GM19467 (cell line): Measurements from ENCODE around the gene TRIM16.
"Not testable (repeated sequence)": the region's sequence is repeated elsewhere in the genome, so short reads cannot be mapped to it uniquely, and the experiment has no call there.

Experiments
- ATAC-seq: cut with Tn5 transposase; IDR thresholded peaks from one replicate; pipeline ENCODE4 v1.9.1; 2021; ENCODE audit warnings: mild to moderate bottlenecking, moderate library complexity; ENCODE audit not compliant: unreplicated experiment

Gene TRIM16

DNA sequence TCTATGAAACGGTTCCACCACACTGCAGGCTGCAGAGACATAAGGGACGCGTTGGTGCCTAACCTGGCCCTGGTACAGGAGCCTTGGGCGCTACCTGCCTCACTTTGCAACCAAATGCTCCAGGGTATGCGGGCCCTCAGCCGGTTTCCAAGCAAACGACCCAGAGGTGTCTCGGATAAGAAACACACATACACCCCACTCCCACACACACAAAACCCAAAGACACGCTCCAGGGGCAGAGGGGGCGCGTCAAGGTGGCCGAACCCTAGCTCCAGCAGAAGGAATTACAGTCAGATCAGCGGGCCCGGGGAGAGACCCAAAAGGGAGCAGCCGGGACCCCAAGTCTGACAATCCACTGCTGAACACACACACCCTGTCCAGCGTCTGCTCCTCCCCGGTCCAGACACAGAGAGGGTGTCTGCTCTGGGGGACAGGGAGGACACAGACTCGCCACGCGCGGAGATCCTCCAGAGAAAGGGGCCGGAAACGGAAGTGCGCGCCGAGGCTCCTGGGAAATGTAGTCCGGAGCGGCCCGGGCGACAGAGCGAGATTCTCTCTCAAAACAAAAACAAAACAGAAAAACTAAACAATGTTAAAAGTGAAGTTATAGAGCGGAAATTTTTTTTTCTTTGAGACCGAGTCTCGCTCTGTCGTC lies at the start of gene TRIM16:
Gene TRIM16, minus strand, starts transcription at position 488 of the 655 bp plus-strand sequence. CDS start 32,702 bp downstream, outside the sequence.
- peak; percentile 96 for ATAC-seq

DNA sequence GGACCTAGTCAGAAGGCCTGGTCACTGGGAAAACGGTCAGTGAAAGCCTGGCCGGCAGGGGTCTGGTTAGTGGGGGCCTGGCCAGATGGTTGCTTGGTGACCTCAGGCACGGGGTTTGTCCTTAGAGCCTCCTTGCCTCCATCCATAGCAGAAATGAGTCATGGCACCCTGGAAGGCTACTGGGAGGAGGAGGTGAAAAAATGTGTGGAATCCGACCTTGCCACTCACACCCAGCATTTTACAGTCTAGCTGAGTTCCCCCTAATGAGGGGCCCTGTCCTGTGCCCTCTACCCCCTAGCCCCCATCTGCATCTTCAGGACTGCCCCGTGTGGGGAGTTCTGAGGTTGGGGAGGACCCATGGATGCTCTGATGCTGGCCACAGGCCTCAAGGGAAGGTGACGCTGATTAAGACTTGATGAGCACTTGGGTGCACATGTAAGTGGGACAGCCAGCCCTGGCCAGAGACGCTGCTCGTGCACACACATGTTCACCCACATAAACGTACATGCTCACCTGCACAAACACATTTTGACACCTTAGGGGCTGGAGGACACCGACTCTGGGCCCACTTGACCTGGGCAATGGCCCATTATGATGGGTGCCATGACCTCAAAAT lies 49.2 kb upstream of the TRIM16 start:
- not testable (repeated sequence) for ATAC-seq

DNA sequence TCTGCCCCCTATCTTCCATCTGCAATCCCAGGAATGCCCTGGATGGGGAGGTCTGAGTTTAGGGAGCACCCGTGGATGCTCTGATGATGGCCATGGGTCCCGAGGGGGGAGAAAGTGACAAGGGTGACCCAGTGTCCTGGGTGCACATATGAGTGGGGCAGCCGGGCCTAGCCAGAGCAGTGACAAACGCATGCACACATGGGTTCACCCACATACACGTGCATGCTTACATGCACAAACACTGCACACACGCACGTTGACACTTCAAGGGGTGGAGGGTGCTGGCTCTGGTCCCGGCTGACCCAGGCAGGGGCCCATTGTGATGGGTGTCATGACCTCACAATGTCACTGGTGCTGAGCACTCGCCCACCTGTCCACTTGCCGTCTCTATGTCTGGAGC lies 47.8 kb upstream of the TRIM16 start, which contains the start of gene TBC1D26:
Gene TBC1D26, plus strand, starts transcription at position 384 of the 400 bp plus-strand sequence. CDS start 3,066 bp downstream, outside the sequence.
- not testable (repeated sequence) for ATAC-seq

DNA sequence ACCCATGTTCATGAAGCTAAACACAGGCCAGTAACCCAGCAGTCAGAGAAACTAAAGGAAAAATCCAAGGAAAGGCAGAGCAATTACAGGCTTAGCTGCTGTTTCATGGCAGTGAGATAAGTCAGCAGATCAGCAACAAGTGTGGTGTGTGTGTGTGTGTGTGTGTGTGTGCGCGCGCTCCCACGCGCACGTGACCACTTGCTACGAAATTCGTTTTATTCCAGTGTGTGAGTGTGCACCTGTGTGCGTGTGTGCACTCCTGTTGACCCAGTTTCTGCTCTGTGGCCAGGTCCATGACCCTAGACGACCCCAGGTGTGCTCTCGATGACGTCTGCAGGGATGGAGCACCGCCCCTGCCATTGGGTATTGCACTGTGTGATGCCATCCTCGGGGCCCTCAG lies 46.4 kb upstream of the TRIM16 start:
- ATAC-seq: not testable (repeated sequence)

DNA sequence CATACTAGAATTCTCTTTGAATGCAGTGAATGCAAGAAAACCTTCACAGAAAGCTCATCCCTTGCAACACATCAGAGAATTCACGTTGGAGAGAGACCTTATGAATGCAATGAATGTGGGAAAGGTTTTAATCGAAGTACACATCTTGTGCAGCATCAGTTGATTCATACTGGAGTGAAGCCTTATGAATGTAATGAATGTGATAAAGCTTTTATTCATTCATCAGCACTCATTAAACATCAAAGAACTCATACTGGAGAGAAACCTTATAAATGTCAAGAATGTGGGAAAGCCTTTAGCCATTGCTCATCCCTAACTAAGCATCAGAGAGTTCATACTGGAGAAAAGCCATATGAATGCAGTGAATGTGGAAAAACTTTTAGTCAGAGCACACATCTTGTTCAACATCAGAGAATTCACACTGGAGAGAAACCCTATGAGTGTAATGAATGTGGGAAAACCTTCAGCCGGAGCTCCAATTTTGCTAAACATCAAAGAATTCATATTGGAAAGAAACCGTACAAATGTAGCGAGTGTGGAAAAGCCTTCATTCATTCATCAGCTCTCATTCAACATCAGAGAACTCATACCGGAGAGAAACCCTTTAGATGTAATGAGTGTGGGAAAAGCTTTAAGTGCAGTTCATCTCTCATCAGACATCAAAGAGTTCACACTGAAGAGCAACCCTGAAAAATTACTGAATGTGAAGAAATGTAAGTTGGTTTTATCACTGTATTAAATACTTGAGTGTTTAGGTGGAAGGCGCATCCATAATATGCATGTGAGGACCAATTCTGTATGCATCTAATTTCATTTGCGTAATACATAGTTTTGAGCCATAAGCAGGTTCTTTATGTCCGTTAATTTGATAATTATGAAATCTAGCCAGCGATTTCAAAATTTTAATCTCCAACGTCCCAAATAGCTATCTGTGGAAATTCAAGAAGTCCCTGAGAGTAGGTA lies 32.8 kb upstream of the TRIM16 start:
- ATAC-seq: not testable (repeated sequence)

DNA sequence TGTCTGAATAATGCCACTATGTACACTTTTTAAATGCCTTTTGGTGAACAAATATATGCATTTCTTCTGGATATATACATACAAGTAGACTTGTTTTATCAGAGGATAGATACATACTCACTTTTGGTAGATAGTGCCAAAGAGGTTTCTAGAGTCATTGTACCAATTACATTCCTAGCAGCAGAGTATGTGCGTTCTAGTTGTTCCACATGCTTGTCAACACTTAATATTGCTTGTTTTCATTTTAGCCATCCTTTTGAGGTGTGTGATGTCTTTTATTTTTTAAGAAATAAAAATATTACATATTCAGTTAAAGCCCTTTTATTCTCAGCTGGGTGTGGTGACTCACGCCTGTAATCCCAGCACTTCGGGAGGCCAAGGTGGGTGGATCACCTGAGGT lies 24.8 kb upstream of the TRIM16 start:
- not testable (repeated sequence) for ATAC-seq

DNA sequence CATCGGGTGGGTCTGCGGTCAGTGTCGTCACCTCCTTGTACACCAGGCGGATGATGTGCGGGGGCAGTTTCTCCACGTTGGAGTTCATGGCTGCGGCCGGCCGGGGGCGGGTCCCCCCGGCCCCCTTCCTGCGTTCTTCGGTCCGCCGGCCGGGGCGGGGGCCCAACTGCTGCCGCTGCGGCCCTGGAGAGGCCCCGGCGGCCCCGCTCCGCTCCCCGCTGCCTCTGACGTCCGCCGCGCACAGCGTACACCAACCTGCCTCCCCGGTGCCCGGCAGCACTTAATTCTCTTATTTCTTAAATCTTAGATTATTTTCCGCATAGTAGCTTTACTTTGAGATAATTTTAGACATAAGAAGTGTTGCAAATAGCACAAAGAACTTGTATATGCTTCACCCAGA lies 20.7 kb upstream of the TRIM16 start:
- ATAC-seq: not testable (repeated sequence)

DNA sequence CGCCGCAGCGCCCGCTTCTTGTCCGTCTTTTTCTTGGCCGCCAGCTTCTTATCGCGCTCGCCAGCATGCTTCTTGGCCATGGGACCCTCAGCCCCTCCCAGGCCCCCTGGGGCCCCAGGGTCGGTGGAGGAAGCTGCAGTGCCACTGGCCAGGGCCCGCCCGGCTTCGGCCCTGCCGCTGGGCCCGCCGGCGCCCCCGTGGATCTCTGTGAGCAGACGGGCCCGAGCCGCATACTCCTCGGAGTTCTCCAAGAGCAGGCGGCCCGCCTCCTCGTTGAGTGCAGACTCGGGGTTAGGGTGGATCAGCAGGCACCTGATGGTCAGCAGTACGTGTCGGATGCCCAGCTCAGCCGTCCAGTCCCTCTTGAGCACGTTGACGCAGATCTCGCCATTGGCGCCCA lies 20.1 kb upstream of the TRIM16 start:
- ATAC-seq: not testable (repeated sequence)

DNA sequence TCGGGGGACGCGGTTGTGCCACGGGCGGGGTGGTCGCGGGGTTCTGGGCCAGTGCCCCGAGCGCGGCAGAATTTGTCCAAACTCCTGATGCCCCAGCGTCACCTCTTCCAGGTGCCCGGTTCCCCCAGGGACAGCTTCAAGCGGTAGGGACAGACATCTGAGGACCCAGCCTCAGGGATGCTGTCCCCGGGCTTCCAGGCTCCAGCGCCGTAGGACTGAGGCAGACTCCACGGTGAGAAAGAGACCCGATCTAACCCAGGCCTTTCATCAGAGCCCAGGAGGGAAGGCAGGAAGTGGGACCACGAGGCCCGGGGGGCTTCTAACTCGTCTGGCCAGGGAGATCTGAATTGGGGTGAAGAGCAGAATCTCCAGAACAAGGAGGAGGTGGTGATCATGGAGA lies 15.8 kb upstream of the TRIM16 start:
- ATAC-seq: not testable (repeated sequence)

DNA sequence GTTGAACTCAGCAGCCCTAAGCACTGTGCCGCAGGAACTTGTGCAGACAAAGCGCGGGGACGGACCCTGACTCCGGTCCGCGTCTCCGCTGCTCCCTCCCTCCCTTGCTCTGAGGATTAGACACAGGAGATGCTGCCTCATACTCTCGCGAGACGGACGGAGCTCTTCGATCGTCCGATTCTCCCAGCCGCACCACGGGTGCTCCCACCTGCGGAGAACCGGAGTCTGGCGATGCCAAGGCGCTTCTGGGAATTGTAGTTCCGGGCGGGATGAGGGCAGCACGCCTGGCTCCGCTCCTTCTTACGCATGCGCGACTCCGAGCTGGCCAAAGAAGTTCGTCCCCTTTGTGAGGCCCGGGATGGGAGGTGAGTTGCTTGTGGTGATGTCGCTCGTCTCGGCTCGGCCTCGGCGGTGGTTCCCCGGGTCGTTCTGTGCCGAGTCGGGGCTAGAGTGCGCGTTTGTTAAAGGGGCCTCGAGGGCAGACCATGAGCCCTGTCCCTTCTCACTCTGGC lies 15.4 kb upstream of the TRIM16 start, which contains the start of gene ZNF286A:
Gene ZNF286A, plus strand, starts transcription at position 340 of the 512 bp plus-strand sequence. CDS start 578 bp downstream, outside the sequence.
- peak; percentile 97 for ATAC-seq

DNA sequence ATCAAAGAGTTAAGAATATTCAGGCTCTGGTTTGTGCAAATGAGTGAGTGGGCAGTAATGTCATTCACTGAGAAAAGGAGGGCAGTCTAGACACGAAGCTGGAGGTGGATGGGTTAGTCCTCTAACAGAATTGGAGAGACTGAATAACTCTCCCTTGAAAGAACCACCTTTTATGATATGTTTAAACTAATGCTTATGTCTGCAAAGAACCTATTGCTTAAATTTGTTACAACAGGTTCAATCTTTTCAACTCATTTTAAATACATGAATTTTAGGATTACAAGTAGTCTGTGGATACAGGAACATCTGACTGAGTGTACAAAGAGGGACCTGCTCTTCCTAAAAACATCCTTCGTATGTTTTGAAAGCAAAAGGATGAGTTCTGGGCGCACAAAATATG lies 14.9 kb upstream of the TRIM16 start:
- not testable (repeated sequence) for ATAC-seq

DNA sequence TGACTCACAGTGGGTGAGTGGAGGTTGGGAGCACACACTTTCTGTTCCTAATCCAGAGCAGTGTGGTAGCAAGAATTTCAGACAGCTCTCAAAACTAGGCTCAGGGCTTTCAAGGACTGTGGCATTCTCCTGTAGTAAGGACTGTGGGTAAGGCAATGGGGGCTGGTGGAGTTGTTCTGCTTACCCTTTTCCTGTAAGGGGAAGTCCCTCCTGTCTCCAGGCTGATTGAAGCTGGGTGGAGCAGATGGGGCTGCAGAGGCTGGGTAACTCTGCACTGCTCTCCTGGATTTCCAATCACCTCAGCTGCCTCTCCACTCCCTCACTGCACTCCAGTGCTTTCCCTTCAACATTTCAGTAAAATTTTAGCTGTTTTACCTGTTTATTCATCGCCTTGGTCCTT lies 3.4 kb upstream of the TRIM16 start:
- ATAC-seq: not testable (repeated sequence)

DNA sequence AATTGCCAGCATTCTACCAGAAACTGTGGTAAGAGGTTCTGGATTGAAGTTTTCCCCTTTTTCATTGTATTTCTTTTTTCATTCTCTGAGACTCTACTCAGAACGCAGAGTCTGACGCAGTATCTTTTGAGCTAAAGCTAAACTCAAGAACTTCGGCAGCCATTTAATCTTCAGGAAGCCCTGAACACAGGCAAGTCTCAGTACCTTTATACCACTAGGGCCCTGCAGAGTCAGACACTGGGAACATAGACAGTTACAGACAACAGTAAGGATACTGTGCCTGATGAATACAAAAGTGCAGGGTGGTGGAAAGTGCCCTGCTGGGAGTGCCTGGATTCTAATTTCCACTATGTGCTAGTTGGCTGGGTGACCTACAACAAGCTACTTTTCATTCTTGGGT lies 976 bp downstream of the TRIM16 start:
- not testable (repeated sequence) for ATAC-seq

DNA sequence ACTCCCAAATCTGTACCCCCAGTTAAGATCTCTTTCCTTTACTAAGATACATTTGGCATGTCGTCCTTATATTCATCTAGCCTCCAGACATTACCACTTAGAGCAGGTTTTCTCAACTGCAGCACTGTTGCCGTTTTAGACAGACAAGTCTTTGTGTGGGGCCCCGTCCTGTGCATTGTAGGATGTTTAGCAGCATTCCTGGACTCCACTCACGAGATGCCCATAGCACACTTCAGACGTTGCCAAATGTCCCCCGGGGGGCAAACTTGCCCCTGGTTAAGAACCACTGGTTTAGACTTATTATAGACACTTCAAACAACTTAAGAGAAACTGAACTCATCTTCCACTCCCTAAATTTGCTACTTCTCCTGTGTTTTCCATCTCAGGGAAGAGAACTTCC lies 8.1 kb downstream of the TRIM16 start:
- ATAC-seq: not testable (repeated sequence)

DNA sequence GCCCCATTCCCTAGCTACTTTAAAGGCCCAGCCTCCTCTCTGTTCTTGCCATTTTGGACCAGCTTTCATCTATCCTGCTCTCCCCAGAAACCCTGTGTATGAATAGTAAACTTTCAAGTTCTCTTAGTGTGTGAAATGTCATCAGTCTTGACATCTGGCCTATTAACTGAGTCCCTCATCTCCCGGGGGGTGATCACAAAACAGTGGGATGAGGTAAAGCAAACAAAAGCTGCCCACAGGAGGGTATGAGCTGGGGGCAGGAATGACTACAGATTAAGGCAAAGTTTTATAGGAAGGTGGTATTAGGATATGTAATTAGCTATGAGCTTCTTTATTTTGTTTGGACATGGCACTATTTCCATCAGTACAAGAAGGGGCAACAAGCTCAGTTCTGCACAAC lies 9.5 kb downstream of the TRIM16 start:
- not testable (repeated sequence) for ATAC-seq

DNA sequence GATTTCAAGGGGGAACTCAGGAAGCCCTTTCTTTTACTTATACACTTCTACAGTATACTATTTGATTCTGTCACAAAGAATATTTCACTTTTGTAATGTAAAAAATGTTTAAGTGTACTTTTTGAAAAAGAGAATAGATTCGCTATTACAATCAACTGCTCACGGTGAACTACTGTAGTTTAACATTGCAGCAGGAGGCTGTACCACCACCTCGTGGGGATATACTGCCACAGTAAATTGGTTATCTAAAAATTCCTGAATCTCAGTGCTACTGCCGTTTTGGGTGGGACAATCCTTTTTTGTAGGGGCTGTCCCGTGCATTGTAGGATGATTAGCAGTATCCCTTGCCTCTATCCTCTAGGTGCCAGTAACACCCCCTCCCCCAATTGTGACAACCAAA lies 14.6 kb downstream of the TRIM16 start:
- not testable (repeated sequence) for ATAC-seq

DNA sequence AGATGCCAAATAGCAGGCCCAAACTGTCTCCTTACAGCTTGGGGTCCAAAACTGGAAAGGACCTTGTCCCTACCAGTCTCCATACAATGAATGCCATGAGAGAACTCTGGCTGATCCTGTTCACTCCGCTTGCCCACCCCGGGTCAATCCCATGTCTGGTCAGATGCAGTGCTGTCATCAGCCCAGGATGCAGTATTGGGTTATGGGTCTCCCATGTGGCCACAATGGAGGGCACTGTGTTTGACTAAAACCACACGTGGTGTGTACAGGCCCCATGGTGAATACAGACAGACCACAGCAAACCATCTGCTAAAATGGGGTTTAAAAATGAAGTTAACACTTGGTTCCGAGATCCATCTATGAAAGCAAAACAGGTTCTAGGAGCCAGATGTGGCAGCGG lies 20.4 kb downstream of the TRIM16 start:
- ATAC-seq: no peak

DNA sequence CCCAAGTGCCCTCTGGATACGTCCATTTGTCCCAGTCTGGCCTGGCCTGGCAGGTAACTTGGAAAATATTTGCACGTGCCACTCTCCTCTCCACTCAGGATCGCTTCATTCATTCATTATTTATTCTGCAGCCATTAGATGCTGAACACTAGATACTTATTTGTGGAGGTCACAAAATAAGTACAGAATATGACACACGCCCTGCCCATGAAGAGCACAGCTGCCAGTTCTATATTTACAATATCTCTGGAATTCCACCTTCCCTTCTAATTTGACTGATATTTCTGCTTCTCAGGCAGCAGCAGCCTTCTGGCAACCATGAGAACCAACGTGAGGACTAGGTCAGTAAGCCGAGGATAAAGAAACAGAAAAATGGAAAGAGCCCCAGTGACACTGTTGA lies 20.9 kb downstream of the TRIM16 start:
- ATAC-seq: no peak

DNA sequence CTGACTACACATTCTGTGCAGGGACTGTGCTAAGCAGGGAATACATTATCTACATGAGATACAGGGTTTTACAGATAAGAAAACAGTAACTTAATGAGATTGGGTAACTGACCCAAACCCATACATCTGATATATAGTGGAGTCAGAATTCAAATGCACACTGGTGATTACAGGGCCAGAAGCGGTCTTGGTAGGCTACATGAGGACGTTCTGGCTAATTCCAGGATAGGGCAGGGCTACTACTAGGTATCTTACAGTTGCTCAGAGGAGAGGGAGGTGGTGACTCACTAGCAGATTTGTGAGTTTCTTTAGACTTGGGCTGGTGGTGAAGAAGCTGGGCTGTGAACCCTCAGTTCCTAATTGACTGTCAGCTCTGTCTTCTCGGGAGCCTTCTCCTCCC lies 21.4 kb downstream of the TRIM16 start:
- ATAC-seq: no peak

DNA sequence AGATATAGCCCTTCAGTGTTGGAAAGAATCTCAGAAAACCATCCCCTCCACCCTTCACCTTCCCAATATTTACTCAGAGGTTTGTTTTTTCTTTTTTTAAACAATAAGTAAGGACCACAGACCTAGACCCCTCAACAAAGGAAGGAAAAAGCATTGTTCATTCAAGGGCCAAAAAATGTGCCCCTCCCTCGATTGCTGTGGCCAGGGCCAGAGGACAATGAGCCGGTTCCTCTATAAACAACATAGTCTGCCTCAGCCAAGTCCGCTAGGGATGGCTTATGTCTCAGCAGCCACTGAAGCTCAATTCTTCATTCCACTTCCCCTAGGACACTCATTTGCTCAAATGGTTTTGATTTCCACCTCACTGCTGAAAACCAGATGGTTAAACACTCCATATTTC lies 24.0 kb downstream of the TRIM16 start:
- ATAC-seq: no peak

DNA sequence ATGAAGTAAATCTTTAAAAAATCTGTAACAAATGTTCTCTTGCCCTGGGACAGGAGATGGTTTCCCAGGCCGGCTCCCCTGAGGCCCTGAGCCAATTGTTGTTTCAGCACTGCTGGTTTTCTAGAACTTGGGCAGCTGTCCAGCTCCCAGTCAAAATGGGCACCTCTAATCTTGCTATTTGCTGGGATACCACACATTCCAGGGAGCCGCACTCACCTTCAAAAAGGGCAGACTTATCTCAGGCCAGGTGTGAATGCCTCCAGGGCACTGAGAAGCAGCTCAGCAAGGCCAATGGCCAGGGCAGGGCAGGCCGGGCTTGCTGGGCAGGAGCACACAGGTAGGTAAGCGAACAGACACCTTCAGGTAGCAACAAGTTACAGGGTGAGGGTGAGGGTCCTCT lies 24.4 kb downstream of the TRIM16 start:
- no peak for ATAC-seq
